A673 (cell line): ENCODE results near the gene PNPLA2.

ENCODE experiments used
- CTCF ChIP-seq: fragments of 300-800, 200-600 bp; sonication (generic); conservative IDR thresholded peaks from 2 replicates; pipeline ENCODE4 v1.5.1; 2017; ENCODE audit warnings: low read depth, mild to moderate bottlenecking, antibody characterized with exemption, low read length, moderate library complexity, mixed read lengths
- EZH2 ChIP-seq: fragments of 200-600 bp; sonication (generic); IDR thresholded peaks from 2 replicates; pipeline ENCODE4 v1.6.1; 2017; ENCODE audit warnings: borderline replicate concordance, low read depth, mild to moderate bottlenecking, mixed read lengths, antibody characterized with exemption, low read length; ENCODE audit not compliant: poor library complexity, severe bottlenecking

- TF ChIP-seq EZH2 (no peak), CTCF (no peak)
Observed at GRCh38 chr11:865462-866430, 47.0 kb downstream of the PNPLA2 start.
